NOMO-1 treated with dmso at 0.1 percent for 144 hours (cell line): Measurements from ENCODE around the gene CHMP1A.

Experiments used
- DNase-seq: peaks from one replicate; lab custom pipeline; 2025; ENCODE audit not compliant: unreplicated experiment; lab: John Stamatoyannopoulos, UW

The CHMP1A gene

GRCh38 chr16:89624777-89625761 is 32.4 kb downstream of the CHMP1A start:
- DNase-seq = no peak

- no peak for DNase-seq
These were observed 33.8 kb downstream of the CHMP1A start for GRCh38 chr16:89623511-89624261.

GRCh38 chr16:89621698-89622409 is 35.7 kb downstream of the CHMP1A start:
- DNase-seq = no peak

- no peak for DNase-seq
These were observed 36.3 kb downstream of the CHMP1A start for GRCh38 chr16:89621136-89621697.

- no peak for DNase-seq
These were observed 37.1 kb downstream of the CHMP1A start for GRCh38 chr16:89620406-89620841.

- no peak for DNase-seq
These were observed 37.7 kb downstream of the CHMP1A start for GRCh38 chr16:89619840-89620239.

- DNase-seq = no peak
These were observed 39.2 kb downstream of the CHMP1A start for GRCh38 chr16:89618109-89618998.

GRCh38 chr16:89617036-89617435 is 40.5 kb downstream of the CHMP1A start:
- DNase-seq = no peak

- DNase-seq = no peak
These were observed 40.9 kb downstream of the CHMP1A start for GRCh38 chr16:89616623-89617022.

- no peak for DNase-seq
These were observed 41.9 kb downstream of the CHMP1A start for GRCh38 chr16:89615596-89616090.

- no peak for DNase-seq
These were observed 42.3 kb downstream of the CHMP1A start for GRCh38 chr16:89615176-89615575.

GRCh38 chr16:89613954-89614459 is 43.5 kb downstream of the CHMP1A start:
- no peak for DNase-seq

GRCh38 chr16:89613231-89613953 is 44.1 kb downstream of the CHMP1A start, which contains the start of gene DPEP1:
Gene DPEP1 (plus strand): TSS chr16:89613642. CDS start chr16:89630411, 16,769 bp downstream.
- DNase-seq = no peak

GRCh38 chr16:89612415-89613166 is 44.9 kb downstream of the CHMP1A start:
- DNase-seq = no peak

- DNase-seq = no peak
These were observed 47.4 kb downstream of the CHMP1A start for GRCh38 chr16:89610108-89610453.

- no peak for DNase-seq
These were observed 49.4 kb downstream of the CHMP1A start for GRCh38 chr16:89607937-89608740.

GRCh38 chr16:89607453-89607852 is 50.1 kb downstream of the CHMP1A start:
- no peak for DNase-seq
